OCI-LY1 (cell line): Measurements from ENCODE around the gene CILP.

Source experiments
- EZH2 ChIP-seq: fragments of 200-600 bp; sonication (generic), shearing (Covaris generic); IDR thresholded peaks from 2 replicates; pipeline ENCODE4 v1.8.0; 2017; ENCODE audit warnings: borderline replicate concordance, mixed run types, mild to moderate bottlenecking, antibody characterized with exemption, low read length, moderate library complexity, mixed read lengths
- TF ChIP-seq, protein P1 (sequence below): fragments of 200-600 bp; sonication (generic), shearing (Covaris generic); IDR thresholded peaks from 2 replicates; pipeline ENCODE4 v1.5.1; 2017; ENCODE audit warnings: mild to moderate bottlenecking, antibody characterized with exemption, low read length, moderate library complexity, mixed read lengths

DNA sequence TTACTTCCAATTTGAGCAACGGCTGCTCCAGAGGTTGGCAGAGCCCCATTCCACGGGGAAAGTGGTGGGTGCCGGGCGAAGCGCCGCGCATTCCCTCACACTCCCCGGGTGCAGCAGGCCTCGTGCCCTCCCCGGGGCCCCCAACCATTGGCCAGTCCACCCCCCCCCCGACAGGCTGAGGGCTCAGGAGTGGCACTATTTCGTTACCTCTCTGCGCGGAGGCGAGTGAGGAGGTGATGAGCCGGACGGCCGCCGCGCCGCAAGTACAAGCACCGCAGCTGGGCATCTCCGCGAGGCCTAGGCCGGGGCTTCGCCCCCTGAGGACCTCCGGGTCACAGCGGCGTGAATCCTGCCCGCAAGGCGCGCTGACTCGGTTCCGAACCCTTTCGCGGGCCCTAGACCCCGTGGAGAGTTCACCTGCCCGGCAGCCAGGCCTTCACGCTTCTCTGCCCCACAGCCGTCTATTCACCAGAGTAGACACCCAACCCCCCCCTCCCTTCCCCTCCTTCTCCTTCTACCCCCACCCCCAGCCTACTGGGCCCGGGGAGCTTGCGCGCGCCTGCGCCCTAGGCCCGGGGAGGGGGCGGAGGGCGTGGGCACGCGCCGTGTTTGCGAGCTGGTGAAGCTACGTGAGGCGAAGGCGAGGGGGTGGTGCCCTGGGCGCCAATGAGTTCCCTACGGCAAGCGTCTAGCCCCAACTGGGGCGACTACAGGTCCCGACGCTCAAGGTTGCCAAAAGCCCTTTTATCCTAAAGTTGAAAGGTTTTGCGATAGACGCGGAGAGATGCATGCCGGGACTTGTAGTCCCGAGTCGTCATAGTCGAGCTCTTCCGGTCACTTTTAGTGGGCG is 26.2 kb downstream of the CILP start, which contains the start of gene CLPX:
- TF ChIP-seq, protein P1, sequence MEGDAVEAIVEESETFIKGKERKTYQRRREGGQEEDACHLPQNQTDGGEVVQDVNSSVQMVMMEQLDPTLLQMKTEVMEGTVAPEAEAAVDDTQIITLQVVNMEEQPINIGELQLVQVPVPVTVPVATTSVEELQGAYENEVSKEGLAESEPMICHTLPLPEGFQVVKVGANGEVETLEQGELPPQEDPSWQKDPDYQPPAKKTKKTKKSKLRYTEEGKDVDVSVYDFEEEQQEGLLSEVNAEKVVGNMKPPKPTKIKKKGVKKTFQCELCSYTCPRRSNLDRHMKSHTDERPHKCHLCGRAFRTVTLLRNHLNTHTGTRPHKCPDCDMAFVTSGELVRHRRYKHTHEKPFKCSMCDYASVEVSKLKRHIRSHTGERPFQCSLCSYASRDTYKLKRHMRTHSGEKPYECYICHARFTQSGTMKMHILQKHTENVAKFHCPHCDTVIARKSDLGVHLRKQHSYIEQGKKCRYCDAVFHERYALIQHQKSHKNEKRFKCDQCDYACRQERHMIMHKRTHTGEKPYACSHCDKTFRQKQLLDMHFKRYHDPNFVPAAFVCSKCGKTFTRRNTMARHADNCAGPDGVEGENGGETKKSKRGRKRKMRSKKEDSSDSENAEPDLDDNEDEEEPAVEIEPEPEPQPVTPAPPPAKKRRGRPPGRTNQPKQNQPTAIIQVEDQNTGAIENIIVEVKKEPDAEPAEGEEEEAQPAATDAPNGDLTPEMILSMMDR = no peak
- no peak for TF ChIP-seq EZH2
